DOHH2 (cell line): ENCODE measurements around the gene C13orf46.

Source experiments
- CTCF ChIP-seq: fragments of 200-600 bp; sonication (generic); IDR thresholded peaks from one replicate; pipeline ENCODE4 v1.5.1; 2014; ENCODE audit warnings: antibody characterized with exemption, mild to moderate bottlenecking, low read depth, low read length; ENCODE audit not compliant: poor library complexity, severe bottlenecking
- EZH2phosphoT487 ChIP-seq: fragments of 200-600 bp; sonication (generic); IDR thresholded peaks from 2 replicates; pipeline ENCODE4 v1.6.1; 2017; ENCODE audit warnings: borderline replicate concordance, mild to moderate bottlenecking, antibody characterized with exemption, low read length, moderate library complexity, mixed read lengths

GRCh38 chr13:113906571-113906970 lies 67.3 kb downstream of the C13orf46 start:
- TF ChIP-seq CTCF (no peak), EZH2phosphoT487 (no peak)
